WTC11 (cell line): ENCODE data around the gene BMP10. TPM values are rescaled to one million over a fixed set of nuclear protein-coding genes. Genes with fewer than 3 reads are reported as not detected.

Experiments used
- ATAC-seq: fragments of 200-7000 bp; cut with Tn5 transposase; 2 replicates; pipeline ENCODE4 v1.10.0; 2021; ENCODE audit warnings: mild to moderate bottlenecking, moderate library complexity
- CTCF ChIA-PET: fragments of 300-600 bp; sonication (Branson Sonifier 250); formaldehyde crosslinking; loops from one replicate; lab custom pipeline; 2021; ENCODE audit warnings: antibody characterized with exemption; lab: Charles Lee
- POLR2A ChIA-PET: fragments of 350-600 bp; sonication (Branson Sonifier 250); formaldehyde crosslinking; loops from one replicate; lab custom pipeline; 2021; ENCODE audit warnings: antibody characterized with exemption; lab: Charles Lee
- DNase-seq: peaks from one replicate; pipeline ENCODE4 v3.0.0; 2021; ENCODE audit warnings: low spot score
- H3K27ac Mint-ChIP-seq: 2 replicates; pipeline ENCODE4 v1.8.0; 2021; ENCODE audit warnings: mixed read lengths
- H3K27me3 Mint-ChIP-seq: 2 replicates; pipeline ENCODE4 v1.8.0; 2021; ENCODE audit warnings: low read depth, mild to moderate bottlenecking, moderate library complexity, mixed read lengths
- H3K36me3 Mint-ChIP-seq: 2 replicates; pipeline ENCODE4 v1.8.0; 2021; ENCODE audit warnings: mixed read lengths
- H3K4me1 Mint-ChIP-seq: 2 replicates; pipeline ENCODE4 v1.8.0; 2022; ENCODE audit warnings: mixed read lengths
- H3K4me3 Mint-ChIP-seq: 2 replicates; pipeline ENCODE4 v1.8.0; 2021; ENCODE audit warnings: mild to moderate bottlenecking, moderate library complexity, mixed read lengths
- H3K9me3 Mint-ChIP-seq: 2 replicates; pipeline ENCODE4 v1.8.0; 2021; ENCODE audit warnings: mixed read lengths
- AFF4 ChIP-seq: sonication (generic); formaldehyde crosslinking; IDR thresholded peaks from 2 replicates; pipeline ENCODE4 v1.8.1; 2023; ENCODE audit warnings: mild to moderate bottlenecking, missing genetic modification reagents, borderline replicate concordance
- ARID4B ChIP-seq: sonication (generic); formaldehyde crosslinking; IDR thresholded peaks from 2 replicates; pipeline ENCODE4 v1.8.0; 2023; ENCODE audit warnings: missing genetic modification reagents, mild to moderate bottlenecking, borderline replicate concordance
- E2F1 ChIP-seq: sonication (generic); formaldehyde crosslinking; IDR thresholded peaks from 2 replicates; pipeline ENCODE4 v1.8.0; 2022; ENCODE audit warnings: mild to moderate bottlenecking, missing genetic modification reagents
- ELF4 ChIP-seq: sonication (generic); formaldehyde crosslinking; IDR thresholded peaks from 2 replicates; pipeline ENCODE4 v1.8.1; 2022; ENCODE audit warnings: low read depth, mild to moderate bottlenecking, moderate library complexity, missing genetic modification reagents
- HMGA2 ChIP-seq: fragments of 250-450 bp; sonication (Bioruptor Pico); IDR thresholded peaks from 2 replicates; pipeline ENCODE4 v1.4.0; 2021; ENCODE audit warnings: mild to moderate bottlenecking, moderate library complexity
- IRF2 ChIP-seq: sonication (generic); formaldehyde crosslinking; IDR thresholded peaks from 2 replicates; pipeline ENCODE4 v1.8.0; 2022; ENCODE audit warnings: low read depth, missing genetic modification reagents, borderline replicate concordance
- KAT7 ChIP-seq: sonication (generic); formaldehyde crosslinking; IDR thresholded peaks from 2 replicates; pipeline ENCODE4 v1.8.1; 2023; ENCODE audit warnings: missing genetic modification reagents, mild to moderate bottlenecking, borderline replicate concordance
- NR2C2 ChIP-seq: sonication (generic); formaldehyde crosslinking; IDR thresholded peaks from 2 replicates; pipeline ENCODE4 v1.8.0; 2022; ENCODE audit warnings: mild to moderate bottlenecking, missing genetic modification reagents
- TEAD1 ChIP-seq: sonication (generic); formaldehyde crosslinking; IDR thresholded peaks from 2 replicates; pipeline ENCODE4 v1.8.0; 2022; ENCODE audit warnings: mild to moderate bottlenecking, missing genetic modification reagents
- ZBTB43 ChIP-seq: sonication (generic); formaldehyde crosslinking; IDR thresholded peaks from 2 replicates; pipeline ENCODE4 v1.8.1; 2023; ENCODE audit warnings: mild to moderate bottlenecking, missing genetic modification reagents
- ZNF219 ChIP-seq: sonication (generic); formaldehyde crosslinking; IDR thresholded peaks from 2 replicates; pipeline ENCODE4 v1.8.0; 2023; ENCODE audit warnings: missing genetic modification reagents, mild to moderate bottlenecking, borderline replicate concordance
- ZNF317 ChIP-seq: sonication (generic); formaldehyde crosslinking; IDR thresholded peaks from 2 replicates; pipeline ENCODE4 v1.8.1; 2023; ENCODE audit warnings: low read depth, mild to moderate bottlenecking, moderate library complexity, missing genetic modification reagents, borderline replicate concordance
- ZNF396 ChIP-seq: fragments of 250-450 bp; sonication (Bioruptor Pico); IDR thresholded peaks from 2 replicates; pipeline ENCODE4 v1.8.0; 2021; ENCODE audit warnings: mild to moderate bottlenecking, moderate library complexity, borderline replicate concordance
- ZSCAN18 ChIP-seq: fragments of 250-450 bp; sonication (Bioruptor Pico); IDR thresholded peaks from 2 replicates; pipeline ENCODE4 v2.1.2; 2022; ENCODE audit warnings: mild to moderate bottlenecking, moderate library complexity
- total RNA-seq: library from RNA; stranded (reverse); gene quantifications from 3 replicates; pipeline ENCODE4 v1.2.3, GENCODE V29; 2021

BMP10 gene
- total RNA-seq, 1 experiment from 2014 or later = not detected

- H3K4me3 Mint-ChIP-seq = no peak overlapping the region
- POLR2A ChIA-PET = no interaction called here
- peaks cover 16% of the 10 kb centered on the region for H3K9me3 Mint-ChIP-seq
- CTCF ChIA-PET = interaction anchor here (0.8 to 6.3 kb wide), 11 partner anchors 14 to 374 kb away, joined by 3 to 71 read pairs (median 5); partner anchors contain the start of genes APLF and FBXO48
- DNase-seq (peak; percentile 84), ATAC-seq (peak; percentile 94)
- peaks cover 5% of the 10 kb centered on the region; the same call in 1 of the 2 replicates for H3K4me1 Mint-ChIP-seq
- H3K36me3 Mint-ChIP-seq = peaks cover 11% of the 10 kb centered on the region
- no peaks in the 10 kb centered on the region for H3K27me3 Mint-ChIP-seq
- TF ChIP-seq ARID4B (CRISPR knock-in tag) (no peak), ZBTB43 (CRISPR knock-in tag) (no peak), ELF4 (CRISPR knock-in tag) (no peak), ZNF396 (no peak), KAT7 (no peak), ZNF317 (no peak), AFF4 (CRISPR knock-in tag) (no peak), ZNF219 (no peak), NR2C2 (CRISPR knock-in tag) (no peak), TEAD1 (CRISPR knock-in tag) (no peak), E2F1 (CRISPR knock-in tag) (no peak), IRF2 (CRISPR knock-in tag) (no peak), ZSCAN18 (CRISPR knock-in tag) (no peak), HMGA2 (no peak)
- H3K27ac Mint-ChIP-seq = no peak overlapping the region
Observed at GRCh38 chr2:68837164-68837860, 33.9 kb downstream of the BMP10 start.
